GM23338 (cell line): ENCODE data around the gene TFCP2. TPM values are rescaled to one million over a fixed set of nuclear protein-coding genes. Genes with fewer than 3 reads are reported as not detected.
A peak's percentile ranks its signal among the peaks of the same experiment; 100 is the strongest.

Source experiments
- ATAC-seq: fragments of 200-7000 bp; cut with Tn5 transposase; 3 replicates; pipeline ENCODE4 v1.9.1; 2020
- DNase-seq: peaks from one replicate; pipeline ENCODE4 v3.0.0-alpha.2; 2015; ENCODE audit warnings: low spot score
- H2AFZ ChIP-seq: fragments of 200-600 bp; sonication (generic); 2 replicates; pipeline ENCODE4 v1.8.0; 2016; ENCODE audit warnings: antibody characterized with exemption, mild to moderate bottlenecking, moderate library complexity
- H3F3A ChIP-seq: fragments of 200-600 bp; sonication (generic); replicated peaks from 2 replicates; pipeline ENCODE4 v1.8.0; 2017; ENCODE audit warnings: antibody characterized with exemption, mixed run types, low read depth
- H3K27ac ChIP-seq: fragments of 200-600 bp; sonication (generic); 2 replicates; pipeline ENCODE4 v1.6.1; 2016; ENCODE audit warnings: low read depth
- H3K27me3 ChIP-seq: fragments of 200-600 bp; sonication (generic); 2 replicates; pipeline ENCODE4 v1.8.0; 2016; ENCODE audit warnings: mild to moderate bottlenecking, mixed run types, moderate library complexity; ENCODE audit not compliant: insufficient read depth
- H3K36me3 ChIP-seq: fragments of 200-600 bp; sonication (generic); 2 replicates; pipeline ENCODE4 v1.8.0; 2016; ENCODE audit warnings: mild to moderate bottlenecking; ENCODE audit not compliant: insufficient read depth
- H3K4me1 ChIP-seq: fragments of 200-600 bp; sonication (generic); 2 replicates; pipeline ENCODE4 v1.8.0; 2016; ENCODE audit warnings: mild to moderate bottlenecking, moderate library complexity; ENCODE audit not compliant: insufficient read depth
- H3K4me2 ChIP-seq: fragments of 200-600 bp; sonication (generic); 2 replicates; pipeline ENCODE4 v1.7.1; 2017; ENCODE audit warnings: mixed run types
- H3K4me3 ChIP-seq: fragments of 200-600 bp; sonication (generic); 2 replicates; pipeline ENCODE4 v1.6.1; 2016; ENCODE audit warnings: mixed run types
- H3K79me2 ChIP-seq: fragments of 200-600 bp; sonication (generic); replicated peaks from 2 replicates; pipeline ENCODE4 v1.8.0; 2017; ENCODE audit warnings: mild to moderate bottlenecking; ENCODE audit not compliant: insufficient read depth
- H3K9me2 ChIP-seq: fragments of 200-600 bp; sonication (generic); 2 replicates; pipeline ENCODE4 v1.8.0; 2017; ENCODE audit not compliant: insufficient read depth
- H4K20me1 ChIP-seq: fragments of 200-600 bp; sonication (generic); replicated peaks from 2 replicates; pipeline ENCODE4 v1.8.0; 2017; ENCODE audit warnings: mild to moderate bottlenecking; ENCODE audit not compliant: insufficient read depth
- H3K27ac Mint-ChIP-seq: 2 replicates; pipeline ENCODE4 v1.8.0; 2020; ENCODE audit warnings: inconsistent platforms, mild to moderate bottlenecking, moderate library complexity, mixed read lengths
- H3K27me3 Mint-ChIP-seq: 3 replicates; pipeline ENCODE4 v1.8.0; 2022; ENCODE audit warnings: low read depth, mild to moderate bottlenecking, moderate library complexity, mixed read lengths, inconsistent platforms; ENCODE audit not compliant: insufficient read depth, poor library complexity
- H3K36me3 Mint-ChIP-seq: 3 replicates; pipeline ENCODE4 v1.8.0; 2021; ENCODE audit warnings: low read depth, mild to moderate bottlenecking, inconsistent platforms, moderate library complexity, mixed read lengths
- H3K4me1 Mint-ChIP-seq: 3 replicates; pipeline ENCODE4 v1.8.0; 2020; ENCODE audit warnings: mild to moderate bottlenecking, inconsistent platforms, mixed read lengths
- H3K4me3 Mint-ChIP-seq: 3 replicates; pipeline ENCODE4 v1.8.0; 2021; ENCODE audit warnings: moderate library complexity, mild to moderate bottlenecking, inconsistent platforms, mixed read lengths
- H3K9me3 Mint-ChIP-seq: 3 replicates; pipeline ENCODE4 v1.8.0; 2020; ENCODE audit warnings: moderate library complexity, mild to moderate bottlenecking, inconsistent platforms, mixed read lengths
- CREB1 ChIP-seq: fragments of 250-450 bp; sonication (Bioruptor Pico); IDR thresholded peaks from 2 replicates; pipeline ENCODE4 v1.5.0; 2020; ENCODE audit warnings: low read depth, mild to moderate bottlenecking, moderate library complexity
- CTCF ChIP-seq, 2 experiments: fragments of 200-600 bp in 1 of 2; sonication (generic) in 1 of 2; conservative IDR thresholded peaks; 2 replicates each; pipeline versions ENCODE4 v1.5.1 to v1.6.1; 2016 to 2017; ENCODE audit warnings: antibody characterized with exemption in 2 of 2, low read depth in 2 of 2, mild to moderate bottlenecking in 2 of 2, moderate library complexity in 1 of 2
- ETS1 ChIP-seq: IDR thresholded peaks from 2 replicates; pipeline ENCODE4 v1.6.1; 2016; ENCODE audit warnings: antibody characterized with exemption
- EZH2 ChIP-seq: fragments of 200-600 bp; sonication (generic); IDR thresholded peaks from one replicate; pipeline ENCODE4 v1.8.0; 2017; ENCODE audit warnings: antibody characterized with exemption, mild to moderate bottlenecking, low read depth; ENCODE audit not compliant: unreplicated experiment
- EZH2phosphoT487 ChIP-seq: fragments of 200-600 bp; sonication (generic); IDR thresholded peaks from one replicate; pipeline ENCODE4 v1.8.1; 2018; ENCODE audit warnings: antibody characterized with exemption; ENCODE audit not compliant: unreplicated experiment
- JUNB ChIP-seq: IDR thresholded peaks from one replicate; pipeline ENCODE4 v1.6.1; 2016; ENCODE audit warnings: antibody characterized with exemption; ENCODE audit not compliant: unreplicated experiment
- NANOG ChIP-seq: IDR thresholded peaks from 2 replicates; pipeline ENCODE4 v1.6.1; 2016; ENCODE audit warnings: antibody characterized with exemption, borderline replicate concordance
- POLR2AphosphoS5 ChIP-seq: IDR thresholded peaks from 2 replicates; pipeline ENCODE4 v1.6.1; 2016; ENCODE audit warnings: antibody characterized with exemption, low read depth
- REST ChIP-seq: IDR thresholded peaks from one replicate; pipeline ENCODE4 v1.6.1; 2018; ENCODE audit warnings: antibody characterized with exemption; ENCODE audit not compliant: unreplicated experiment
- STAT1 ChIP-seq: IDR thresholded peaks from one replicate; pipeline ENCODE4 v1.6.1; 2016; ENCODE audit warnings: antibody characterized with exemption; ENCODE audit not compliant: unreplicated experiment
- ZNF114 ChIP-seq: fragments of 250-450 bp; sonication (Bioruptor Pico); IDR thresholded peaks from 2 replicates; pipeline ENCODE4 v1.5.0; 2020; ENCODE audit warnings: mild to moderate bottlenecking, moderate library complexity
- polyA plus RNA-seq: library from polyadenylated mRNA; unstranded; fragments of >200 nt; fragmentation: Nextera tagmentation; extraction: Ambion mirVana; gene quantifications from 2 replicates; pipeline ENCODE4 v1.2.1, GENCODE V29; 2016
- total RNA-seq: library from RNA; depleted of rRNA; stranded (reverse); fragments of >200 nt; shearing (Covaris generic); gene quantifications from 2 replicates; pipeline ENCODE4 v1.2.3, GENCODE V29; 2014

The TFCP2 gene
- total and polyA plus RNA-seq, 2 experiments from 2014 or later = 15.2 to 30.5 TPM

- TF ChIP-seq REST = no peak
- no peak for TF ChIP-seq POLR2AphosphoS5
- no peak for TF ChIP-seq EZH2phosphoT487
- no peak for TF ChIP-seq ZNF114 (CRISPR knock-in tag)
Measured at GRCh38 chr12:51065530-51065929, 107.4 kb downstream of the TFCP2 start (continued).

- ATAC-seq = no peak
- no peak overlapping the region for H3K4me2 ChIP-seq
- H3K27ac ChIP-seq = 0 out of 2 replicates have a peak overlapping the region, but pooled peaks have one; percentile 3
- H3K4me1 ChIP-seq = no peaks in the 10 kb centered on the region
- H3K4me3 ChIP-seq = no peak overlapping the region
- H3K4me1 Mint-ChIP-seq = no peaks in the 10 kb centered on the region
- H3K9me3 Mint-ChIP-seq = no peaks in the 10 kb centered on the region
- no peaks in the 10 kb centered on the region for H3K79me2 ChIP-seq
- peaks cover 3% of the 10 kb centered on the region for H3K27me3 Mint-ChIP-seq
- no peak overlapping the region for H3K4me3 Mint-ChIP-seq
- H3K36me3 ChIP-seq = peaks cover 45% of the 10 kb centered on the region
- H3K27me3 ChIP-seq = no peaks in the 10 kb centered on the region
- peaks cover 6% of the 10 kb centered on the region; the same call in 1 of the 2 replicates for H4K20me1 ChIP-seq
- DNase-seq = no peak
- H3K36me3 Mint-ChIP-seq = peaks cover 75% of the 10 kb centered on the region
- H2AFZ ChIP-seq = no peak overlapping the region
- H3K27ac Mint-ChIP-seq = no peak overlapping the region
- 0 out of 2 replicates have a peak, but pooled peaks cover 9% of the 10 kb centered on the region for H3F3A ChIP-seq
- H3K9me2 ChIP-seq = no peaks in the 10 kb centered on the region
- TF ChIP-seq CTCF (conservative IDR thresholded peaks at IDR 0.05; ENCODE audit: low read depth in 2 of 2) (no peak), STAT1 (no peak), ZNF114 (CRISPR knock-in tag) (no peak), EZH2 (no peak), REST (no peak), POLR2AphosphoS5 (no peak), CREB1 (CRISPR knock-in tag) (no peak), JUNB (no peak), ETS1 (no peak), NANOG (no peak), EZH2phosphoT487 (no peak)
Measured at GRCh38 chr12:51062631-51063397, 110.1 kb downstream of the TFCP2 start.
